PFSK-1 (cell line): ENCODE data around the gene NPHP4.

Experiments
- POLR2AphosphoS5 ChIP-seq: IDR thresholded peaks from 2 replicates; pipeline ENCODE4 v1.6.1; 2012; ENCODE audit warnings: low read depth, mild to moderate bottlenecking, control low read depth, low read length, moderate library complexity
- TAF1 ChIP-seq: IDR thresholded peaks from 2 replicates; pipeline ENCODE4 v1.6.1; 2012; ENCODE audit warnings: low read length, control low read depth, borderline replicate concordance; ENCODE audit not compliant: insufficient read depth

GRCh38 chr1:6008084-6008415, 15.8 kb upstream of the NPHP4 start:
- TF ChIP-seq TAF1 (no peak), POLR2AphosphoS5 (no peak)
